H9 (cell line): ENCODE measurements around the gene TTLL12. TPM values are rescaled to one million over a fixed set of nuclear protein-coding genes. Genes with fewer than 3 reads are reported as not detected.

Source experiments
- DNase-seq: peaks from one replicate; pipeline ENCODE4 v3.0.0-alpha.2; 2017
- H2AFZ ChIP-seq: one replicate; pipeline ENCODE4 v1.6.1; 2013; ENCODE audit warnings: mild to moderate bottlenecking, low read length, control low read depth, moderate library complexity
- H2AK5ac ChIP-seq: 2 replicates; pipeline ENCODE4 v1.6.1; 2013; ENCODE audit warnings: low read length, control low read depth, mixed read lengths; ENCODE audit not compliant: insufficient read length
- H2BK120ac ChIP-seq: one replicate; pipeline ENCODE4 v1.6.1; 2013; ENCODE audit warnings: low read depth, mild to moderate bottlenecking, low read length, control low read depth, inconsistent platforms; ENCODE audit not compliant: poor library complexity, severe bottlenecking
- H2BK12ac ChIP-seq: 2 replicates; pipeline ENCODE4 v1.6.1; 2013; ENCODE audit warnings: low read length, control low read depth, mixed read lengths, low read depth; ENCODE audit not compliant: insufficient read length
- H2BK15ac ChIP-seq: 2 replicates; pipeline ENCODE4 v1.6.1; 2013; ENCODE audit warnings: low read depth, low read length, control low read depth
- H2BK20ac ChIP-seq: one replicate; pipeline ENCODE4 v1.6.1; 2013; ENCODE audit warnings: low read depth, mild to moderate bottlenecking, low read length, control low read depth, inconsistent platforms; ENCODE audit not compliant: poor library complexity, severe bottlenecking
- H2BK5ac ChIP-seq: 2 replicates; pipeline ENCODE4 v1.6.1; 2013; ENCODE audit warnings: low read length, control low read depth, mixed read lengths; ENCODE audit not compliant: insufficient read length
- H3K14ac ChIP-seq: 2 replicates; pipeline ENCODE4 v1.6.1; 2013; ENCODE audit warnings: low read length, control low read depth; ENCODE audit not compliant: insufficient read depth
- H3K18ac ChIP-seq: 2 replicates; pipeline ENCODE4 v1.6.1; 2013; ENCODE audit warnings: low read depth, mild to moderate bottlenecking, mixed read lengths, low read length, control low read depth; ENCODE audit not compliant: insufficient read length
- H3K23ac ChIP-seq: 2 replicates; pipeline ENCODE4 v1.6.1; 2013; ENCODE audit warnings: low read length, control low read depth, mixed read lengths, low read depth; ENCODE audit not compliant: insufficient read length
- H3K23me2 ChIP-seq: 2 replicates; pipeline ENCODE4 v1.6.1; 2013; ENCODE audit warnings: low read depth, mild to moderate bottlenecking, mixed read lengths, low read length, control low read depth; ENCODE audit not compliant: insufficient read length, poor library complexity, severe bottlenecking
- H3K27ac ChIP-seq: 2 replicates; pipeline ENCODE4 v1.5.1; 2013; ENCODE audit warnings: low read length, control low read depth, mixed read lengths, low read depth; ENCODE audit not compliant: insufficient read length
- H3K27me3 ChIP-seq: 2 replicates; pipeline ENCODE4 v1.6.1; 2013; ENCODE audit warnings: low read length, control low read depth, inconsistent platforms; ENCODE audit not compliant: insufficient read depth
- H3K4ac ChIP-seq: 2 replicates; pipeline ENCODE4 v1.6.1; 2013; ENCODE audit warnings: low read depth, mild to moderate bottlenecking, control low read depth, inconsistent platforms, low read length, moderate library complexity
- H3K4me1 ChIP-seq: 2 replicates; pipeline ENCODE4 v1.6.1; 2013; ENCODE audit warnings: low read length, control low read depth, inconsistent platforms; ENCODE audit not compliant: insufficient read depth
- H3K4me2 ChIP-seq: 2 replicates; pipeline ENCODE4 v1.6.1; 2013; ENCODE audit warnings: low read length, control low read depth, mixed read lengths; ENCODE audit not compliant: insufficient read length, insufficient read depth
- H3K56ac ChIP-seq: 2 replicates; pipeline ENCODE4 v1.6.1; 2013; ENCODE audit warnings: low read depth, mild to moderate bottlenecking, mixed read lengths, low read length, control low read depth; ENCODE audit not compliant: insufficient read length
- H3K79me1 ChIP-seq: 2 replicates; pipeline ENCODE4 v1.6.1; 2013; ENCODE audit warnings: low read depth, mild to moderate bottlenecking, moderate library complexity, low read length, control low read depth, inconsistent platforms; ENCODE audit not compliant: insufficient read depth, poor library complexity, severe bottlenecking
- H3K79me2 ChIP-seq: 2 replicates; pipeline ENCODE4 v1.6.1; 2013; ENCODE audit warnings: low read length, control low read depth, inconsistent platforms; ENCODE audit not compliant: insufficient read depth
- H3K9ac ChIP-seq: 2 replicates; pipeline ENCODE4 v1.6.1; 2013; ENCODE audit warnings: low read length, control low read depth, mixed read lengths; ENCODE audit not compliant: insufficient read length; ENCODE audit errors: extremely low read depth
- H3K9me3 ChIP-seq: one replicate; pipeline ENCODE4 v1.6.1; 2013; ENCODE audit warnings: low read depth, low read length, inconsistent platforms; ENCODE audit not compliant: control insufficient read depth
- H3T11ph ChIP-seq: one replicate; pipeline ENCODE4 v1.6.1; 2013; ENCODE audit warnings: mild to moderate bottlenecking, low read length, control low read depth, inconsistent platforms
- H4K20me1 ChIP-seq: one replicate; pipeline ENCODE4 v1.6.1; 2013; ENCODE audit not compliant: control insufficient read depth, insufficient read length, insufficient read depth
- H4K5ac ChIP-seq: 2 replicates; pipeline ENCODE4 v1.6.1; 2013; ENCODE audit warnings: low read depth, mild to moderate bottlenecking, mixed read lengths, low read length, control low read depth; ENCODE audit not compliant: insufficient read length
- H4K8ac ChIP-seq: replicated peaks from 2 replicates; pipeline ENCODE4 v1.6.1; 2013; ENCODE audit warnings: low read length, control low read depth, mixed read lengths, low read depth; ENCODE audit not compliant: insufficient read length
- H4K91ac ChIP-seq: 2 replicates; pipeline ENCODE4 v1.6.1; 2013; ENCODE audit warnings: low read depth, mild to moderate bottlenecking, moderate library complexity, mixed read lengths, low read length, control low read depth; ENCODE audit not compliant: insufficient read length
- H3K27ac Mint-ChIP-seq, 3 experiments: 2 replicates in 2 of 3; 3 replicates in 1 of 3; pipeline ENCODE4 v1.8.0; 2020 to 2021; ENCODE audit warnings: mixed read lengths in 3 of 3, mild to moderate bottlenecking in 1 of 3, moderate library complexity in 1 of 3
- H3K27me3 Mint-ChIP-seq: 2 replicates; pipeline ENCODE4 v1.8.0; 2021; ENCODE audit warnings: low read depth, mild to moderate bottlenecking, moderate library complexity, mixed read lengths
- H3K36me3 Mint-ChIP-seq, 3 experiments: 2 replicates in 2 of 3; 3 replicates in 1 of 3; pipeline ENCODE4 v1.8.0; 2020 to 2021; ENCODE audit warnings: low read depth in 3 of 3, mixed read lengths in 3 of 3; ENCODE audit not compliant: insufficient read depth in 1 of 3
- H3K4me1 Mint-ChIP-seq, 2 experiments: 2 replicates each; pipeline ENCODE4 v1.8.0; 2020; ENCODE audit warnings: mixed read lengths in 2 of 2
- H3K4me3 Mint-ChIP-seq, 2 experiments: 2 replicates in 1 of 2; 3 replicates in 1 of 2; pipeline ENCODE4 v1.8.0; 2020 to 2021; ENCODE audit warnings: mild to moderate bottlenecking in 2 of 2, mixed read lengths in 2 of 2, moderate library complexity in 1 of 2
- H3K9me3 Mint-ChIP-seq, 2 experiments: 2 replicates in 1 of 2; 3 replicates in 1 of 2; pipeline ENCODE4 v1.8.0; 2020; ENCODE audit warnings: mild to moderate bottlenecking in 2 of 2, mixed read lengths in 2 of 2, moderate library complexity in 1 of 2
- CTCF ChIP-seq: fragments of 200-600 bp; sonication (generic); conservative IDR thresholded peaks from 3 replicates; pipeline ENCODE4 v1.8.0; 2021; ENCODE audit warnings: antibody characterized with exemption, mild to moderate bottlenecking
- WGBS: extraction: QIAGEN DNeasy Blood & Tissue Kit; methylation state at CpG from one replicate; pipeline ENCODE4 v1.1.7; 2013; ENCODE audit warnings: missing lambda C conversion rate, low lambda C conversion rate, mixed read lengths; ENCODE audit not compliant: insufficient read length; ENCODE audit errors: extremely low coverage; 5-methylcytosine and 5-hydroxymethylcytosine counted together
- total RNA-seq: library from RNA; stranded (reverse); gene quantifications from 2 replicates; pipeline ENCODE4 v1.2.1, GENCODE V29; 2021

TTLL12 gene
- total RNA-seq, 1 experiment from 2014 or later: 89.6 TPM

DNA sequence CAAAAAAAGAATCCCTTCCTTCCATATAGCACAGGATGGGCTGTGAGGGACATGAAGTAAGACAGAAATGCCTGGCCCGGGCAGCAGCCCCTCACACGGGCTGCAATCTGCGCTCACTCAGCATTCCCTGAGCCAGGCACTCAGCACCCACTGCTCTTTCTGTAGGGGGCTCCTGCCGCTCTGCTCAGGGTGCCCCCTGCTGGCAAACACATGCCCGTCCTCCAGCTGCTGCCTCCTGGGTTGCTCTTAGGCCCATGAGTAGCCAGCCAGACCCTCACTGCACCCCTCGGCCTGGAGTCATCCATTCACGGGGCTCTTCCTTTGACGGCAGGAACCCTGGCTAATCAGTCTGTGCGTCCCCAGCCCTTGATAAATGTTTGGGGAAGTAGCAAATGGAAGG, 50.7 kb downstream of the TTLL12 start:
- TF ChIP-seq CTCF: peak; percentile 72
- Mint-ChIP-seq H3K27me3 (no peaks in the 10 kb centered on the region), H3K27ac (peak overlapping the region in 1 of 3 experiments; percentile 24; a peak in 1 of 7 replicates), H3K36me3 (peaks cover 26 to 86% (median 78%) of the 10 kb centered on the region in 3 experiments; a peak in 6 of 7 replicates), H3K4me1 (no peaks in the 10 kb centered on the region), H3K9me3 (no peaks in the 10 kb centered on the region), H3K4me3 (no peak overlapping the region)
- Histone ChIP-seq H2BK20ac (no peak overlapping the region), H3K23ac (no peak overlapping the region), H2BK5ac (no peak overlapping the region), H3K14ac (no peak overlapping the region), H3K4ac (no peak overlapping the region), H4K5ac (no peak overlapping the region), H3K18ac (no peak overlapping the region), H3T11ph (no peak overlapping the region), H3K4me2 (no peak overlapping the region), H2BK12ac (no peak overlapping the region), H2AFZ (no peak overlapping the region), H2BK120ac (no peak overlapping the region), H3K56ac (no peak overlapping the region), H3K9me3 (no peaks in the 10 kb centered on the region), H3K27ac (no peak overlapping the region), H4K8ac (no peak overlapping the region), H3K27me3 (no peaks in the 10 kb centered on the region), H4K20me1 (no peaks in the 10 kb centered on the region), H4K91ac (no peak overlapping the region), H3K4me1 (no peaks in the 10 kb centered on the region), H3K9ac (no peak overlapping the region), H3K79me2 (no peaks in the 10 kb centered on the region), H3K23me2 (no peaks in the 10 kb centered on the region), H2BK15ac (no peak overlapping the region), H2AK5ac (no peak overlapping the region), H3K79me1 (no peaks in the 10 kb centered on the region)
- DNase-seq: peak; percentile 63
- WGBS: no CpG with 5 or more reads among the region's 9 CpGs
